ENCODE data around the gene GSTM2.

Gene GSTM2

GRCh38 chr1:109628540-109629321, 39.1 kb upstream of the GSTM2 start:
- DNase-seq, result peak; percentile 91
- in situ Hi-C loops (cut with HindIII; ENCODE audit: low pct_ligation_motif_present, low pct_unique_long_range_greater_than_20kb, low sequenced_read_pairs), result no loop called here

- DNase-seq, result no peak
- in situ Hi-C loops (cut with HindIII; ENCODE audit: low pct_ligation_motif_present, low pct_unique_long_range_greater_than_20kb, low sequenced_read_pairs), result no loop called here
These were observed 38.4 kb upstream of the GSTM2 start for GRCh38 chr1:109629372-109630030.

- no peak for DNase-seq
These were observed 37.6 kb upstream of the GSTM2 start for GRCh38 chr1:109630081-109630897.

GRCh38 chr1:109630898-109631512, 36.9 kb upstream of the GSTM2 start:
- in situ Hi-C loops (cut with HindIII; ENCODE audit: low pct_ligation_motif_present, low pct_unique_long_range_greater_than_20kb, low sequenced_read_pairs), result no loop called here
- no peak for DNase-seq

More at GRCh38 chr1:109630081-109630897, 37.6 kb upstream of the GSTM2 start:
- in situ Hi-C loops (cut with HindIII; ENCODE audit: low pct_ligation_motif_present, low pct_unique_long_range_greater_than_20kb, low sequenced_read_pairs), result no loop called here

GRCh38 chr1:109631513-109632505, 36.0 kb upstream of the GSTM2 start:
- DNase-seq, result no peak
- in situ Hi-C loops (cut with HindIII; ENCODE audit: low pct_ligation_motif_present, low pct_unique_long_range_greater_than_20kb, low sequenced_read_pairs), result no loop called here

GRCh38 chr1:109632671-109633346, 35.0 kb upstream of the GSTM2 start:
- no peak for DNase-seq
- in situ Hi-C loops (cut with HindIII; ENCODE audit: low pct_ligation_motif_present, low pct_unique_long_range_greater_than_20kb, low sequenced_read_pairs), result no loop called here

- no peak for DNase-seq
- in situ Hi-C loops (cut with HindIII; ENCODE audit: low pct_ligation_motif_present, low pct_unique_long_range_greater_than_20kb, low sequenced_read_pairs), result no loop called here
These were observed 33.6 kb upstream of the GSTM2 start for GRCh38 chr1:109634292-109634691.

- in situ Hi-C loops (cut with HindIII; ENCODE audit: low pct_ligation_motif_present, low pct_unique_long_range_greater_than_20kb, low sequenced_read_pairs), result no loop called here
- no peak for DNase-seq
These were observed 32.8 kb upstream of the GSTM2 start for GRCh38 chr1:109634771-109635750.

- DNase-seq, result no peak
- in situ Hi-C loops (cut with HindIII; ENCODE audit: low pct_ligation_motif_present, low pct_unique_long_range_greater_than_20kb, low sequenced_read_pairs), result no loop called here
These were observed 32.0 kb upstream of the GSTM2 start for GRCh38 chr1:109635862-109636200.

GRCh38 chr1:109636201-109636952, 31.5 kb upstream of the GSTM2 start:
- no peak for DNase-seq
- in situ Hi-C loops (cut with HindIII; ENCODE audit: low pct_ligation_motif_present, low pct_unique_long_range_greater_than_20kb, low sequenced_read_pairs), result no loop called here

- in situ Hi-C loops (cut with HindIII; ENCODE audit: low pct_ligation_motif_present, low pct_unique_long_range_greater_than_20kb, low sequenced_read_pairs), result no loop called here
- DNase-seq, result no peak
These were observed 30.4 kb upstream of the GSTM2 start for GRCh38 chr1:109637446-109637845.

- no peak for DNase-seq
These were observed 28.6 kb upstream of the GSTM2 start for GRCh38 chr1:109639063-109639840.

GRCh38 chr1:109639841-109640184, 28.0 kb upstream of the GSTM2 start:
- no peak for DNase-seq
- in situ Hi-C loops (cut with HindIII; ENCODE audit: low pct_ligation_motif_present, low pct_unique_long_range_greater_than_20kb, low sequenced_read_pairs), result no loop called here

More at GRCh38 chr1:109639063-109639840, 28.6 kb upstream of the GSTM2 start:
- in situ Hi-C loops (cut with HindIII; ENCODE audit: low pct_ligation_motif_present, low pct_unique_long_range_greater_than_20kb, low sequenced_read_pairs), result no loop called here

- in situ Hi-C loops (cut with HindIII; ENCODE audit: low pct_ligation_motif_present, low pct_unique_long_range_greater_than_20kb, low sequenced_read_pairs), result no loop called here
- peak; percentile 65 for DNase-seq
These were observed 27.5 kb upstream of the GSTM2 start for GRCh38 chr1:109640285-109640865.

All from ACHN (cell line).